Heart left ventricle (tissue), 13 donors: ENCODE measurements around the gene PYGB.

Experiments used
- CTCF ChIP-seq, 12 donors: fragments of 200-600 bp; sonication (generic) in 4 of 12; IDR thresholded peaks; one replicate each; pipeline versions ENCODE4 v1.5.0 to v1.8.0; 2018 to 2022; ENCODE audit warnings: antibody characterized with exemption in 12 of 12, mild to moderate bottlenecking in 5 of 12
- POLR2A ChIP-seq, 2 donors: fragments of 450-650 bp; IDR thresholded peaks; one replicate each; pipeline ENCODE4 v1.6.1; 2017; ENCODE audit warnings: antibody characterized with exemption in 2 of 2, mild to moderate bottlenecking in 2 of 2, moderate library complexity in 2 of 2
- donor health status: ischemic (EF 13 %, LVEDD 7.1; RV severe dilation, severe dysfunction).
- donor health status: DM: no; HTN: yes; CAD: no.
- donor health status: DM: no; HTN: no; CAD: no.
- donor health status: ischemic (EF 25% LVEDD 6.9; RV normal size, moderate dysfunction).
- donor health status: ischemic (EF 25% LVEDD 5.7; RV mildly dilated, moderate dysfunction).
- donor health status: ischemic (EF 35%, LVEDD 5.7; RV mildly dilated, moderate dysfunction).
- donor health status: nonischemic (EF 11% LVEDD 7.7; RV severe dilation, severe dysfunction).
- donor health status: DM: yes; HTN: yes; CAD: no.
- donor health status: PGD.
- donor health status: ischemic (EF 29% LVEDD 5.4; RV normal size, mild dysfunction).
- donor health status: nonischemic (EF 23%, LVEDD 6.1; RV moderate dilation, normal function).

GRCh38 chr20:25297141-25297905 is 49.4 kb downstream of the PYGB start:
- TF ChIP-seq CTCF (IDR thresholded peaks at IDR 0.05) (no peak), POLR2A (IDR thresholded peaks at IDR 0.05) (no peak)
